Vagina (tissue), 2 donors: ENCODE data around the gene POGLUT2.

ENCODE experiments used
- CTCF ChIP-seq, 3 experiments: fragments of 450-650 bp in 2 of 3; fragments of 200-600 bp in 1 of 3; sonication (generic) in 1 of 3; IDR thresholded peaks; one replicate each; pipeline ENCODE4 v1.5.1; 2017 to 2019; ENCODE audit warnings: antibody characterized with exemption in 3 of 3, mild to moderate bottlenecking in 2 of 3, moderate library complexity in 2 of 3
- POLR2A ChIP-seq, 2 donors: fragments of 450-650 bp; IDR thresholded peaks; one replicate each; pipeline ENCODE4 v1.6.1; 2017; ENCODE audit warnings: antibody characterized with exemption in 2 of 2, mild to moderate bottlenecking in 2 of 2, moderate library complexity in 2 of 2
- POLR2AphosphoS5 ChIP-seq, 2 donors: sonication (generic); formaldehyde crosslinking; IDR thresholded peaks; one replicate each; pipeline ENCODE4 v1.9.0; 2017; ENCODE audit warnings: antibody characterized with exemption in 2 of 2, mild to moderate bottlenecking in 2 of 2, low read depth in 1 of 2; ENCODE audit not compliant: insufficient read depth in 1 of 2

GRCh38 chr13:102825400-102825799, 26.6 kb upstream of the POGLUT2 start:
- TF ChIP-seq CTCF (IDR thresholded peaks at IDR 0.05): no peak
- no peak for TF ChIP-seq POLR2AphosphoS5 (IDR thresholded peaks at IDR 0.05; ENCODE audit: insufficient read depth in 1 of 2, low read depth in 1 of 2)
- no peak for TF ChIP-seq POLR2A (IDR thresholded peaks at IDR 0.05)
